CD4-positive, alpha-beta T cell treated with Interleukin-6 for 4 hours (primary cell): ENCODE data around the gene RRM2.
A peak's percentile ranks its signal among the peaks of the same experiment; 100 is the strongest.

Experiments
- DNase-seq: peaks from one replicate; pipeline ENCODE4 v3.0.0-alpha.2; 2020; ENCODE audit warnings: mixed read lengths

The RRM2 gene

GRCh38 chr2:10122500-10123280 lies at the start of gene RRM2:
TSS of gene RRM2 (plus strand) at chr2:10122739. CDS start at chr2:10122799, 60 bp downstream.
- peak; percentile 88 for DNase-seq

- no peak for DNase-seq
Observed at GRCh38 chr2:10073706-10074105, 48.8 kb upstream of the RRM2 start.

- DNase-seq: no peak
Observed at GRCh38 chr2:10075101-10075500, 47.4 kb upstream of the RRM2 start.

GRCh38 chr2:10075571-10076209 lies 46.8 kb upstream of the RRM2 start:
- DNase-seq: no peak

- DNase-seq: no peak
Observed at GRCh38 chr2:10076511-10076910, 46.0 kb upstream of the RRM2 start.

- DNase-seq: no peak
Observed at GRCh38 chr2:10076988-10077527, 45.5 kb upstream of the RRM2 start.

- DNase-seq: no peak
Observed at GRCh38 chr2:10078001-10078400, 44.5 kb upstream of the RRM2 start.

- DNase-seq: no peak
Observed at GRCh38 chr2:10078704-10079265, 43.8 kb upstream of the RRM2 start.

GRCh38 chr2:10079266-10079869 lies 43.2 kb upstream of the RRM2 start:
- DNase-seq: peak; percentile 24

- no peak for DNase-seq
Observed at GRCh38 chr2:10079870-10080535, 42.5 kb upstream of the RRM2 start, which contains the start of gene CYS1. TSS of gene CYS1 (minus strand) at chr2:10080411. CDS start at chr2:10080223, 188 bp downstream.

GRCh38 chr2:10080536-10081304 lies 41.8 kb upstream of the RRM2 start:
- peak; percentile 11 for DNase-seq

GRCh38 chr2:10083046-10083445 lies 39.5 kb upstream of the RRM2 start:
- no peak for DNase-seq

- DNase-seq: no peak
Observed at GRCh38 chr2:10083692-10084211, 38.8 kb upstream of the RRM2 start.

GRCh38 chr2:10084223-10084865 lies 38.2 kb upstream of the RRM2 start:
- DNase-seq: no peak

GRCh38 chr2:10085043-10085667 lies 37.4 kb upstream of the RRM2 start:
- DNase-seq: no peak

- DNase-seq: no peak
Observed at GRCh38 chr2:10085668-10086059, 36.9 kb upstream of the RRM2 start.

- DNase-seq: no peak
Observed at GRCh38 chr2:10086950-10087349, 35.6 kb upstream of the RRM2 start.

GRCh38 chr2:10087360-10087759 lies 35.2 kb upstream of the RRM2 start:
- DNase-seq: no peak

- no peak for DNase-seq
Observed at GRCh38 chr2:10089565-10090190, 32.9 kb upstream of the RRM2 start.
